ENCODE data around the gene ERC2.

ERC2 gene

DNA sequence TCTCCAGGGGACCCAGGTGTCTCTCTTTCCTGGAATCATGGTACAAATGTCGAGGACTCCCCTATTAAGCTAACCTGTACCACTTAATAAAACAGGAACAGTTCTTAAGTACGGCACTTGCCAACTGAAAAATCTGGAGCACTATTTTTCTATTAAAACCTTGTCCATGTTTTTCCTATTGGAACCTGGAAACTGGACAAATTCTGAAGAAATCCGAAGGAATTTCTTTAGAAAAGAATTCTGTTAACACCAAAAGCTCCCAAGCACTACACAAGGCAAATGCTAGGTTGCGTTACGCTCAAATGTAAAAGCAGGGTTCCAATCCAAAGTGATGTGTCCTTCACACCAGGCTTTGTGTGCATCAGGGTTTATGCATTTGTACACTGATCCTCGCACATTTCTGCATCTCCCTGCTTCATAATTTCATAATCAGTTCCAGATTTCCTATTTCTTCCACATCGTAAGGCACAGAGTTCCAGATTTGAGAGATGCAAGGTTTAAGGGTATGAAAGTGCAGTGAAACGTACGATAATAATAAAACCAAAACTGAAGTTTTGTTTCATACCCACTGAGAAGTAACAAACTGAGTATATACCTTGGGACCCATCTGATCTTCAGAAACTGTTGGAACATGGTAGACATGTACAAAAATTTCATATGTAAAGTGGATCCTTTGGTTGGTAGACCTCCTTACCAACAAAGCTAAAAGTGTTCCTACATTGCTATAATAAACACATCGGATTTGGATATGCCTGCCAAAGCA is 849.0 kb downstream of the ERC2 start:
- DNase-seq (ENCODE audit: low read depth), result peak; percentile 60

DNA sequence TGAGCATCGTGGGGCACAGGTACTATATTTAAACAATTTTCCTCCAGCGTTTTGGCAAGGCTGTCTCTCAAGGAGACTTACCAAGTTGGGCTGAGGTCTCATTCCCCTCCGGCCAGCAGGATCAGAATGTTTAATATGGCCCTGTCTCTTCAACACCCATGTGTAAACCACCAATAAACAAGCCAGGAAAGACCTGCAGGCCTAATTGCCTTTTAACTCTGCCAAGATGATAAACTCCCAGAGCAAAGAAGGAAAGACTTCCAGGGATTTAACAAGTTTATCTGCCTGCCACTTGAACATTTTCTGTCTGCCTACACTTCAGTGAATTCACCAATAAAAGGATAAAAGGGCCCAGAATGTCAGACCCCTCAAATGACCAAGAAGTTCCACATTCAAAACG is 850.9 kb downstream of the ERC2 start:
- no peak for DNase-seq (ENCODE audit: low read depth)

GRCh38 chr3:55616803-55617202 is 851.5 kb downstream of the ERC2 start:
- DNase-seq (ENCODE audit: low read depth), result no peak

GRCh38 chr3:55615694-55616295 is 852.5 kb downstream of the ERC2 start:
- peak; percentile 88 for DNase-seq (ENCODE audit: low read depth)

GRCh38 chr3:55615039-55615693 is 853.1 kb downstream of the ERC2 start:
- DNase-seq (ENCODE audit: low read depth), result no peak

DNA sequence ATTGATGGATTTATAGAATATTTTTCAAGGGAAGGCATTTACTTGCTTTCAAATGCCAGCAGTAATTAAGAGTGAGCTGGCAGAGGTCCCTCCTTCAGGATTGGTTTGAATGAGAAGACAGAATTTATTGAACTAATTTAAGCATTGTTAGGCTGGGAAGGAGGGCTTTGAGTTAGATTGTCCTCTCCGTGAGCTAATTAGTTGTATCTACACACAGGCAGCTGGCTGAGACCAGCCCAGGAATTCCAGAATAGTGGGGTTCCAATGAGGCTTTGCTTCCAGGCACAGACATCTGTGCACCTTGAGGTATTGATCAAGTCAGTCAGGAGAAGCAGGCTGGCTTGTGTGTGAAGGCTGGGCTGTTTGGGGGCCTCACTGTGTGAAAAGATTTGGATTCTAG is 857.1 kb downstream of the ERC2 start:
- no peak for DNase-seq (ENCODE audit: low read depth)

- DNase-seq (ENCODE audit: low read depth), result no peak
These were observed 858.9 kb downstream of the ERC2 start for GRCh38 chr3:55609230-55609827.

DNA sequence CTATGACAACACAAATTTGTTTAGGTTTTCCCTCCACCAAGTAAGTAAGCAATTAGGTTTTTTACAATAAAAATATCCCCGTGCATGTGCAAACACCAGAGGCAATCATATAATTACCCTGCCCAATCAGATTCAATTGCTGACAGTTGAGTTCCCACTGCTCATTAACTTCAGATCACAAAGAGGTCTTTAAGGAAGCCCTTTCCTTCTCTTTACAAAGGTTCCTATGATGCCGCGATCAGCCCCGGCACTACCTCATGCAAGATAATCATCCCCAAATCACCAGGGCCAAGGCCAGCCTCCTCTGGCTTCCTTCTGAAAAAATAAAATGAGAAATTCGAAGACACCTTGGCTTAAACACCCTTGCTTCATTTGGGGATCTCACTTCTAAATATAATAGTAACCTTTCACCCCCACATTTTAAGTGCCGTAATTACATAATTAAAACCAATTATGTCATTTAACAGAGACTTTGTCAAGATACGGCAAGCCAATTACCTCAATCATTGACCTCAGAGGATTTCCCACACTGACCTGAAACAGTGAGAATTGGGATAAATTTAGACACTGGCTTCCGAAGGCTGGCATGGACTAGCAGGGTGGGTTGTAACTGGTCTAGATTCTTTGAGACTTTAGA is 859.8 kb downstream of the ERC2 start:
- no peak for DNase-seq (ENCODE audit: low read depth)

DNA sequence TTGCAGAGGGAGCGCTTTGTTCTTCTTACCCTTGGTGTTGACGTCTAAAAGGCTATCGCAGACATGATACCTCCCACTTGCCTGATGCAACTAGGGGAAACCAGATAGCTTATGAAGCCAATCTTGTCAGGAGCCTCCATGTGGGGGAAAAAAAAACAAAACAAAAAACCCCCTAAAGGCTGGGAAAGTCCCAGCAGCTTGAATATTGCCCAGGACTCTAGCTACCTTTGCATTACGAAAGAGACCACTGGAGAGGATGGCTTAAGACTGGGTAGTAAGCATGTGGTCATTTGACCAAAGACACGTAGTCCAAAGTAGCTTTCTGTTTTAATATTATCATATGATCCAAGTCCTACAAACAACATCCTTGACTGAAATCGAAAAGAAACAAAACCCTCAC is 860.4 kb downstream of the ERC2 start:
- no peak for DNase-seq (ENCODE audit: low read depth)

DNA sequence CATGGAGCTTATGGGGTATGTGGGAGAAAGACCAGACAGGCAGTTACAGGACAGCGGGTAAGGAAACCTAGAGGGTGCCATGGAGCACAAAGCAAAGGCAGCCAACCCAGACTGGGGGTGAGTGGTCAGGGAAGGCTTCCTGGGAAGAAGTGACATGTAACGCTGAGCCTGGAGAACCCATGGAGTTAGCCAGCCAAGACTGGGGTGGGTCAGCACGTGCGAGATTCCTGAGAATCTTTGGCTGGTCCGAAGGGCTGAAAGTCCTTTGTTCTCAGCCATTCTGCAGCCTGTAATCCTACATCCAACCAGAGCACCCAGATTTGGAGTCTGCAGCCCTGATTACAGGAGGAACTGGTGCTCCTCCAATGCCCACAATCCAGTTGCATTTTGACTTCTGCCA is 861.1 kb downstream of the ERC2 start:
- no peak for DNase-seq (ENCODE audit: low read depth)

- peak; percentile 64 for DNase-seq (ENCODE audit: low read depth)
These were observed 862.6 kb downstream of the ERC2 start for GRCh38 chr3:55605443-55606236.

- no peak for DNase-seq (ENCODE audit: low read depth)
These were observed 863.4 kb downstream of the ERC2 start for GRCh38 chr3:55604846-55605245.

- no peak for DNase-seq (ENCODE audit: low read depth)
These were observed 863.9 kb downstream of the ERC2 start for GRCh38 chr3:55604402-55604801.

GRCh38 chr3:55601366-55602080 is 866.7 kb downstream of the ERC2 start:
- DNase-seq (ENCODE audit: low read depth), result no peak

DNA sequence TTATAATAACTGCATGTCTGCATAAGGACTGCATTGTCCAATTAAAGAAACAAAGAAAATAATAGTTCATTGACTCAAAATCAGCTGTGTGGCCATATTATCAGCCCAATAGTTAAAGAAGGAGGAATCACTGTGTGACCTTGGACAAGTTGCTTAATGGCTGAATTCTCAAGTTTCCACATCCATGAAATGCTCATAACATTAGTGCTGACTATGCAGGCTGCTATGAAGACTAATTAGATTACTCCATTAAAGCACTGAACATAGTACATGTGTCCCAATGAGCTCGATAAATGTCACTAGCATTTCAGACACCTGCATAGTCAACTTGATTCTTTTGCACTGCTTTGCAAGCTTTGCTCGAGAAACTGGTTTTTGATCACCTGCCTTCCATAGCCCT is 870.0 kb downstream of the ERC2 start:
- no peak for DNase-seq (ENCODE audit: low read depth)

GRCh38 chr3:55597641-55598040 is 870.6 kb downstream of the ERC2 start:
- no peak for DNase-seq (ENCODE audit: low read depth)

GRCh38 chr3:55596212-55596611 is 872.1 kb downstream of the ERC2 start:
- DNase-seq (ENCODE audit: low read depth), result no peak

DNA sequence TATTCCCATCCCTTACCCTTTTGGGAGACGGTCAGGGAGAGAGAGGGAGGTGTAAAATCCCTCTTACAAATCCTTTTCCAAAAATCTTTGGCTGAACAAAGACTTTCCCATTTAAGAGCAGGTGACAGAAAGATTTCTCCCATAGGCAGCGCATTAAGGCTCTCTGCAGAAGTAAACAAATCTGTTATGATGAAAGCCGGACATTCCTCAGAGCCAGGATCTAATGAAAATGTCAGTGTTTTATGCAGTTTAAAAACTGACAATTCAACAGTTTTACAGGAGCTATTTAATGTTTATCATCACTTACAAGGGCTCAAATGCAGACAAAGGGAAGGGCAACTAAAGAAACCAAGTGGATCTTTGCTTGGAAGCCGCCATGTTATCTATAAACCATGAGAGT is 872.8 kb downstream of the ERC2 start:
- no peak for DNase-seq (ENCODE audit: low read depth)

DNA sequence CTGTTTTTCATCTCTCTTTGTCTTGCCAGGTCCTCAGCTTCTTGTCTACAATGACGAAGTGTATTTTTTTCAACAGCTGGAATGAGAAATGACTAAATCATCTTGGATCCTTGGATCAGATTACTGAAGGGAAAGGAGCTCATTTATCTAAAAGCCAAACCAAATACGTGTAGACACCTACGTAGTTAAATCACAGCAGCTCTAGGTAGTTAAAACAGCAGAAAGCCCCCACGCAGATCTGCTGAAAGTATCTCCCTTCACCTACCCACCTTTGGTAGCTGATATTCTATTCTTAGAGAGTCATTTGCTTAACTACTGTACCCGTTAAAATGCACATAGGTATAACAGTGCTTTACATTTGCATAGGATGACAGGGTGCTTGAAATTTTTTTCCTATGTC is 875.7 kb downstream of the ERC2 start:
- no peak for DNase-seq (ENCODE audit: low read depth)

GRCh38 chr3:55591888-55592287 is 876.4 kb downstream of the ERC2 start:
- DNase-seq (ENCODE audit: low read depth), result no peak

DNA sequence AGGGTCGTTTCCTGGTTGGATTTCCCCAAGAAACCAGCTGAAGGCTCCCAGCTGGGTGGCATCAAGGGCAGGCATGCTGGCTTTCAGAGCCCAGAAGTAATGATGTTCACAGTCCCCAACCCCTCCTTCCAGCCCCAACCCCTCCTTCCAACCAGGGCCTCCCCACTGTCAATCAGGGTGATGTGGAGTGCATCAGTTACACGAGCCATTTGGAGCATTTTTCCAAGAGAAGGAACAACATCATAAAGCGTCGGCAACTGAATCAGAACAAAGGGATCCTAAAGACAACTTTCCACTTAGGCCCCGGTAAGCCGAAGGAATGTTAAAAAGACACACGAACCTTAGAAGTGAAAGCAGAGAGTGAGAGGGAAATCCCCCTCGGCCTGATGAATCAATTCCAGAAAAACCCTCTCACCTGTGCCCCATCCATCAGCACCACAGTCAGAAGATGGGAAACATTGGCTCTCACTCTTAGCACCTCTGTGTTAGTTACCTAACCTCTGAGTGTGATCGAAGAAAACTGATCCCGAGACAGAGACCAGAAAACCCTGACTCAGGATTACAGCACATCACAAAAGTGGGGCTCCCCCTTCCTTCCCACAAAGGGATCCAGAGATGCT is 880.0 kb downstream of the ERC2 start:
- DNase-seq (ENCODE audit: low read depth), result no peak
